UCSD-AML1 (cell line): ENCODE data around the gene FLT1.

Experiments
- DNase-seq: peaks from one replicate; lab custom pipeline; 2025; ENCODE audit not compliant: unreplicated experiment; lab: John Stamatoyannopoulos, UW

The FLT1 gene

GRCh38 chr13:28394422-28394821 lies 100.5 kb downstream of the FLT1 start:
- DNase-seq, result no peak

DNA sequence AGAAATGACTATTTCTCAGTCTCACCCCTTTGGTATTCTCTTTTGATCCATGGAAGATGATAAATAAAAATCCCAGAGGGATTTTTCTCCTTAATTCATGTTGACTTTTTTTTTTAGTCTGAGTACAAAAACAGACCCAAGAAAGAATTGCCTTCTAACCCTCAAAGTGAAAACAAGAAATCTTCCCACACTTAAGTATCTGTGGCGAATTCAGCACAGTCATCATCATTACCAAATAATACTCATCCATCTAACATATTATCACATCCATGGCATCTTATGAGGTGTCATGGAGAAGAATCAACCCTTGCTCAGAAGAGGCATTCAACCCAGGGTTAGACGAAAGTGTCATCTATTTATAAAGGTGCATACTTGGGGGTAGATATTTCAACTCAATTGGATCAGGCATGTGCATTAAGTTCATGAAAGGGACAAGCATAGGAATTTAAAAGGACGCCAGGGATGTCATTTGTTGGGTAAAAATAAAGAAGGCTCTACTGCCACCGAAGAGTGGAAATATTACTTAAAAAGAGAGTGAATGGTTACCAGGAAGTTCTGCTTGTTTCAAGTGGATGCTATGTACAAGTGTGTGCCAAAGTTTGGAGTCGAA lies 101.9 kb downstream of the FLT1 start:
- DNase-seq, result no peak

DNA sequence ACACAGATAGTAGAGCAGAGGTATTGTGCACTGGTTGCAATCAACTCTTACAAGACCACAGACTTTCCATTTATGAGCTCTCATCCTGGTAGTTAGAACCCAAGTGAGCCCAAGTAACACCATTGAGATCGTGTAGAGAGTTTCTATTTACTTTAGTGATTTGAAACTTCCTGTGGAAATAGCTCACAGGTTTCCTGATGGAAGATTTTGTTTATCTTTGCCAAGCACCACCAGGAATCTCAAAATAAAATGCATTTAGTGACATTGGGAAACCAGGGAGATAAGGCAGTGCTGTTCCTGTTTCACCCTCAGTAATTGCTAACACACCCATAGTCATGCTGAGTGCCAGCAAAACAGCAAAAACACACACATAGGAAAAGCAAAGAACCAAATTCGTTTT lies 102.5 kb downstream of the FLT1 start:
- DNase-seq, result no peak

DNA sequence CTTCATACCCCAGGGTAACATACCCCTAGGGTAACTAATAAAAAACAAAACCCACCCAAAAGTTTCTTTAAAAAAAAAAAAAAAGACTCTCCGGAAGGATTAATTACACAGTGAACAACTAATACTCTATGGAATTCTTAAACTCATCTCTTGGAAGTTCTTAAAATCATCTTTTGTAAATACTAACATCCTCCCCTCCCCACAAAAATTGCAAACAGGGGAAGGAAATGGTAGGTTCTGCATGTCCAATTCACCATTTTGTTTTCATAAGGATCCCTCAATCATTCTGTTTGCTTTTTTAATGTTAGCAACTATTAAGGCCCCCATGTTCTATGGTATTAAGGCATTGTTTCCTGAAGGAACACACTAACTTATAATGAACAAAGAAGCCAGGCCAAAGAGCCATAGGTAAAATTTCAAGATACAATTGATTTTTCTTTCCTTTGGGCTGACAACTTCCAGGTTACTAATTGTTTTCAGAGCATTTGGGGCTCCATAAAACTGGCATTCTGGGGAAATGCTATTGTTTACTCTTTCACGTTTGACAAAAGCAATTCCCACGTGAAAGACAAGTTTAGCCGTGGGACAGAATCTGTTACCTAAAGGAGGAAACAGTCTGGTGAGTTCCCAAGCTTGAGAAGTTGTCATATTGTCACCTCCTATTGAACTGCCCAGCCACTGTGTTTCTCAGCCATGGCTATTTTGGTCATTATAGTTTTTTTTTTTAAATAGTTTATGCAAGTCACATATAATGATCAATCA lies 107.0 kb downstream of the FLT1 start:
- no peak for DNase-seq

DNA sequence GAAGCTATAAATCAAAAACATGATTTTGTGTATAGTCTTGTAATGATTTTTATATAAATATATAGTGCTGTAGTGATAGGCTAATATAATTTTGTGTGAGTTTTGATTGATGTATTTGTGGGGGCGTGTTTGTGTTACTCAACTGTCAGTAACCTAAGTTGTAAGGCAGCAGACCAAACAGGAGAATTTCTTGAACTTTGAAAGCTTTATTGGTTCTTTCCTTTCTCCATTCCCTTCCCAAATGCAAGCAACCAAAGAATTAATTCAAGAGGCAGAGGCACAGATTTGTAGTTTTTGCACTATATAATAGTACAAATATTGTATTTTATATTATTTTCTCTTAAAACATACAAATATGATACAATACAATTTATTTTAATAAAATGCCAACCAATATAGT lies 109.6 kb downstream of the FLT1 start:
- DNase-seq, result no peak

DNA sequence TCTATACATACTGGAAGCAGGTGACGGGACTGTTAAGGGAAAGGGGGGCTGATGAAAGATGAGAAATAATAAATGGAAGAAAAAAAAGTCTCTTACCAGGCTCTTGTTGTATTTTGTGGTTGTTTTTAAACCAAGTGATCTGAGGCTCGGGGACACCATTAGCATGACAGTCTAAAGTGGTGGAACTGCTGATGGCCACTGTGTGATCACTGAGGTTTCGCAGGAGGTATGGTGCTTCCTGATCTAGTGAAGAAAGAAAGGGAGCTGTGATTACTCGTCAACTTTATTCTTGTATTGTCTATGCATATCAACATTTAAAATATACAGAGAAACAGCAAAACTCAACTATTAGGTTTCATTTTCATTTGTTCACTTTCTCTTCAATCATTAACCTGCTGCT lies 110.1 kb downstream of the FLT1 start:
- no peak for DNase-seq

GRCh38 chr13:28380319-28380718 lies 114.6 kb downstream of the FLT1 start:
- DNase-seq, result no peak

GRCh38 chr13:28379371-28380083 lies 115.4 kb downstream of the FLT1 start:
- DNase-seq, result no peak

DNA sequence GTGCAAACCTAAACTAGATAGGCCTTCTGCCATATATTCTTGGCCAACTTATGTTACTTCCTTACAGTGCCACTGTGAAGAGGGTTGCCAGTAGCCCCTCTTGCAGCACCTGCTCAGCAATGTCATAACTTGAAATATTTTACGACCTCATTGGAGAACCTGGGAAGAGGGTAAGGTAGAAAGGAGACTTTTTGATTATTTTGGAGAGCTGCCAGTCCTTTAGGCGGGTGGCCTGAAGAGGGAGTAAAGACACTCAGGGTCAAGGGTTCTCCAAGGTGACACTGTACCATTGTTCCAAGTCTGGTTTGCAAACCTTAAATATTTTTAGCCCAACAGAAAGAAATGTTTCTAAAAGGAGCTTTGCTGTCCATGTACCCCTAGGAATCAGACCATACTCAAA lies 118.3 kb downstream of the FLT1 start:
- no peak for DNase-seq

DNA sequence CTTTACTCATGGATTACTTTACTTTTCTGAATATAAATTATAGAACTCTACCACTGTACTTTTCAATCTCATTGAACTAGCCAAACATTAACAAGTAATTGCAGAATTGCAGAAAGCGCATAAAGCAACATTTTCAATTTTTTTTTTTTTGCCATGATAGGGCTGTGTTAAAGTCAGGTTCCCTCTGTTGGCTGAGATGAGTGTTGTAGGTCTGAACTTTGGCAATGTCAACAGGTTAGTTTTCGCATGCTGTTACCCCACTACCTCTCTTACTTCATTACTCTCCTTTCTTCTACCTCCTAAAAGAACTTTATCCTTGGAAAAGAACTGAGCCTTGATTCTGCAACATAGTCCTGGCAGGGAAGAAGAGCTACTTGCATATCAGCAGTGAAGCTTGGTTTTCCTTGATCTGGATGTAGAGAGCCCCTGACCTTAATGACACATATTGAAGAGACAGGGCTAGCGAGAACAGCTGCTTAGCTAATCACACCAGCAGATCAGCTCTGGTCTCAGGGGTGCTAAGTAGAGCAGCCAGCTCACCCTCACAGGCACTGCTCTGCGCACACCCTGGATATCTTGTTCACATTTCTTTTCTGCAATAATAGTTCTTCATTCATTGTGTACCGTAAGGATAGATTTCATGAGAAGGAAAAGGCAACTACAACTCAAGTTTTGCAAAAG lies 119.5 kb downstream of the FLT1 start:
- DNase-seq, result no peak

DNA sequence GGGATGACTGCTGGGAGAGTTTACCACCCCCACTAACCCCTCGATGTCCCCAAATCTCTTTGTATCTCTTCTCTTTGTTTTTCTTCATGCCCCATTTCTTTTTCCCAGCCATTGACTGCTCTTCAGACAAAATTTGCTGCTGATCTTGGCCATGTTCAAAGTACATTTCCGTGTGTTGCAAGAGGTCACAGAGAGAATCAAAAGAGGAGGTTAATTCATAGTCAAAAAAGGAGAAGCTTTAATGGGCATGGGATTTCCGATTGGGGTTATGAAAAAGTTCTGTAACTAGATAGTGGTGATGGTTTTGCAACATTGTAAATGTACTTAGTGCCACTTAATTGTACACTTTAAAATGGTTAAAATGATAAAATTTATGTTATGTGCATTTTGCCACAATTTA lies 121.1 kb downstream of the FLT1 start:
- DNase-seq, result no peak

- no peak for DNase-seq
Measured at GRCh38 chr13:28370448-28370847, 124.5 kb downstream of the FLT1 start.

- DNase-seq, result no peak
Measured at GRCh38 chr13:28358708-28359107, 136.2 kb downstream of the FLT1 start.

DNA sequence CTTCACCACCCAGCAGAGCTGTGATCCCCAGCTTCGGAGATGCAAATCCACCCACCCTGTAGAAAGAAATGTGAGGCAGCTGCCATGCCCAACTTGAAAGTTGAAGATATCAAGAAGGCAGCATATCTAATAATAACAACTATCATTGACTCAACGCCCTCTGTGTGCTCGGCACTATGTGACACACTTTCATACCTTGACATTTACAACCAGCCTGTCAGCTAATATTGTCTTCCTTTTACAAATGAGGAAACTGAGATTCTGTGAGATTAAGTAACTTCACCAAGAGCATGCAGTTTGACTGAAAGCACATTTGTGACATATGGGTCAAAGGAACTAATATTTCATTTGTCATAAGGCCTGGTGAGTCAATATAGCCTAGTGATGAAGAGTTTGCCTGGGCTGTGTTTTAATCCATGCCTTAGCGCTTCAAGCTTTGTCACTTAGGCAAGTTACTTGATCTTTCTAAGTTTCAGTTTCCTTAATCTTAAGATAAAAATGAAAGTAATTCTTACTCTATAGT lies 137.0 kb downstream of the FLT1 start:
- DNase-seq, result no peak

GRCh38 chr13:28357247-28357825 lies 137.6 kb downstream of the FLT1 start:
- DNase-seq, result no peak

GRCh38 chr13:28356561-28357021 lies 138.3 kb downstream of the FLT1 start:
- DNase-seq, result no peak

GRCh38 chr13:28355822-28356371 lies 139.0 kb downstream of the FLT1 start:
- DNase-seq, result peak; percentile 31

DNA sequence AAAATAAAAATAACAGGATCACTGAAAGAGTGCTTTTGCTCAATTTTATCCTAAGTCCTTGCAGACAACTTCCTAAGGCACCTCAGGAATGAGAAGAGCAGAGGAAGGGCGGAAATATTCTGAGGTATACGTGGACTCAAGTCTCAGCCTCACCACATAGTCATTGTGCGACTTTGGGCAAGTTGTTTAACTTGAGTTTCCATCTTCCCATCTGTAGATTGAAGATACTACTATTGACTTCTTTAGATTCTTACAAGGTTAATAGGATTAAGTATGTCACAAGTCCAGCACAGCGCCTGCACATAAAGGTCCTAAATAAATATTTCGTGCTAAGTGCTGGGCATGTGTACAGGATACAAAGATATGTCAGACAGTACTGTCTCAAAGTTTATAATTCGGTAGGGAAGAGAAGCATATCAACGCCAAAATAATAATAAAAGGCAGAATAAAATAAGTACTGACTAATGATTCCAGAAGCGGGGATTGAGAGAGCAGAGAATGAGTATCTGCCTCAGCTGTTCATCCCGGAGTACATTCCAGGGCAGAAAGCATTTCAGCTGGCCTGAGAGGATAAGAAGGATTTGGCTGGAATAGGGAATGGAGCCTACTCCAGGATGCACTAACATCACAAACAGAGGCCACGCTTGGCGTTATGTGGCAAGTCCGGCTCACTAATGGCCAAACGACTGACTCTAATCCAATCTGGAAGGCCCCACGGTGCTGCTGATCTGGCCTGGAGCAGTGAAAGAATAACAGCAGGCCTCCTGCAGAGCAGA lies 139.7 kb downstream of the FLT1 start:
- no peak for DNase-seq

DNA sequence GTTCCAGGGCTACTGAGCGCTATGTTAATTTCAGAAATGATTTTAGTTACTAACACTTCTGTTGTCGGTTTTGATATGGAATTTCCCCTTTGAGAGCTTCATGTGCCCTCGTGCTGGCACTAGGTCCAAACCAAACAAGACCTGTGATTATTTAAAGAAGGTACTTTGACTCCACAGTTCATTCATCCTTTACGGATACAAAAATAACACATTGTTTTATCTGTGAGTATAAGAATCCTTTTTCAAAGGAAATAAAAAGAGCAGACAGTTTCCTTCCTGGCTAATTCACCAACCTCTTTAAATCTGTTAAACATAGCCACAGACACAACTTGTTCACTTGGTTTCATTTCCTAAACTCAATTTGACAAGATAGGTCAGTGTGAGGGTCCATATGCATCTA lies 141.2 kb downstream of the FLT1 start:
- DNase-seq, result no peak
